Activated CD8-positive, alpha-beta memory T cell treated with anti-CD3 and anti-CD28 coated beads for 1 hour (primary cell): ENCODE measurements around the gene PHF12.
"Not testable (repeated sequence)": the region's sequence is repeated elsewhere in the genome, so short reads cannot be mapped to it uniquely, and the experiment has no call there.

ENCODE experiments used
- DNase-seq, 2 donors: peaks; one replicate each; pipeline ENCODE4 v3.0.0-alpha.2; 2020; ENCODE audit warnings: low read depth in 1 of 2; ENCODE audit errors: extremely low read depth in 1 of 2

Gene PHF12

GRCh38 chr17:28885951-28886350 is 65.4 kb downstream of the PHF12 start:
- no peak for DNase-seq

GRCh38 chr17:28885363-28885762 is 66.0 kb downstream of the PHF12 start:
- DNase-seq: no peak

GRCh38 chr17:28883967-28884702 is 67.2 kb downstream of the PHF12 start:
- DNase-seq: no peak

GRCh38 chr17:28882154-28882895 is 69.0 kb downstream of the PHF12 start:
- DNase-seq: no peak

- DNase-seq: no peak
These were observed 69.7 kb downstream of the PHF12 start for GRCh38 chr17:28881533-28882056.

- DNase-seq: no peak
These were observed 70.8 kb downstream of the PHF12 start for GRCh38 chr17:28880572-28880945.

GRCh38 chr17:28879886-28880571 is 71.3 kb downstream of the PHF12 start:
- DNase-seq: no peak

- no peak for DNase-seq
These were observed 72.3 kb downstream of the PHF12 start for GRCh38 chr17:28878981-28879380.

GRCh38 chr17:28878158-28878910 is 73.0 kb downstream of the PHF12 start:
- no peak for DNase-seq

- DNase-seq: not testable (repeated sequence)
These were observed 74.1 kb downstream of the PHF12 start for GRCh38 chr17:28877150-28877711.

GRCh38 chr17:28875848-28876550 is 75.3 kb downstream of the PHF12 start:
- no peak for DNase-seq

- DNase-seq: no peak
These were observed 76.6 kb downstream of the PHF12 start for GRCh38 chr17:28874750-28875149.

- no peak for DNase-seq
These were observed 77.5 kb downstream of the PHF12 start for GRCh38 chr17:28873839-28874238.

GRCh38 chr17:28871056-28871579 is 80.2 kb downstream of the PHF12 start:
- no peak for DNase-seq

- no peak for DNase-seq
These were observed 84.0 kb downstream of the PHF12 start for GRCh38 chr17:28867276-28867675.

- no peak for DNase-seq
These were observed 85.2 kb downstream of the PHF12 start for GRCh38 chr17:28865946-28866752.

- DNase-seq: no peak
These were observed 86.1 kb downstream of the PHF12 start for GRCh38 chr17:28864991-28865849.

GRCh38 chr17:28863953-28864352 is 87.4 kb downstream of the PHF12 start:
- no peak for DNase-seq
